H1 (cell line): ENCODE data around the gene FRMPD1. TPM values are rescaled to one million over a fixed set of nuclear protein-coding genes. Genes with fewer than 3 reads are reported as not detected.

Source experiments
- CTCF ChIA-PET: fragments of 300-600 bp; sonication (Branson Sonifier 250); formaldehyde crosslinking; loops from one replicate; lab custom pipeline; 2021; ENCODE audit not compliant: partially characterized antibody; lab: Charles Lee
- POLR2A ChIA-PET: fragments of 300-600 bp; sonication (Branson Sonifier 250); formaldehyde crosslinking; loops from one replicate; lab custom pipeline; 2021; ENCODE audit warnings: inconsistent platforms; ENCODE audit not compliant: partially characterized antibody; lab: Charles Lee
- DNase-seq, 2 experiments: peaks; one replicate each; pipeline versions ENCODE4 v3.0.0 to v3.0.0-alpha.2; 2010 to 2022; ENCODE audit warnings: low spot score in 2 of 2, low read depth in 1 of 2, mixed read lengths in 1 of 2
- FAIRE-seq: peaks from 2 replicates; lab custom pipeline; 2011; peaks lifted over from hg19 to GRCh38; lab: Jason Lieb, UNC
- H2AFZ ChIP-seq: 2 replicates; pipeline ENCODE4 v1.8.1; 2012; ENCODE audit warnings: low read length, inconsistent platforms
- H2AK5ac ChIP-seq: 2 replicates; pipeline ENCODE4 v1.6.1; 2013; ENCODE audit warnings: low read depth, low read length
- H2BK120ac ChIP-seq: replicated peaks from 2 replicates; pipeline ENCODE3; 2013; ENCODE audit warnings: low read depth, low read length, inconsistent platforms
- H2BK12ac ChIP-seq: 2 replicates; pipeline ENCODE4 v1.6.1; 2013; ENCODE audit warnings: low read depth, low read length
- H2BK15ac ChIP-seq: 2 replicates; pipeline ENCODE4 v1.6.1; 2013; ENCODE audit warnings: low read length
- H2BK20ac ChIP-seq: 2 replicates; pipeline ENCODE4 v1.6.1; 2013; ENCODE audit warnings: low read length
- H2BK5ac ChIP-seq: 2 replicates; pipeline ENCODE4 v1.6.1; 2013; ENCODE audit warnings: low read depth, low read length
- H3K14ac ChIP-seq: 2 replicates; pipeline ENCODE4 v1.6.1; 2013; ENCODE audit warnings: inconsistent platforms; ENCODE audit not compliant: insufficient read length
- H3K18ac ChIP-seq: 2 replicates; pipeline ENCODE4 v1.6.1; 2013; ENCODE audit warnings: low read length; ENCODE audit errors: extremely low read depth
- H3K23ac ChIP-seq: 2 replicates; pipeline ENCODE4 v1.6.1; 2013; ENCODE audit warnings: inconsistent platforms; ENCODE audit not compliant: insufficient read length
- H3K23me2 ChIP-seq: 2 replicates; pipeline ENCODE4 v1.6.1; 2013; ENCODE audit warnings: low read depth, low read length
- H3K27ac ChIP-seq: 2 replicates; pipeline ENCODE4 v1.6.1; 2011; ENCODE audit warnings: low read depth, low read length, inconsistent platforms
- H3K27me3 ChIP-seq, 4 experiments: replicated peaks in 1 of 4; 1 replicate in 1 of 4; 2 replicates in 3 of 4; pipeline versions ENCODE4 v1.6.1 to v1.8.1; 2011 to 2013; ENCODE audit warnings: low read length in 3 of 4, mild to moderate bottlenecking in 3 of 4, inconsistent platforms in 2 of 4, mixed read lengths in 2 of 4, moderate library complexity in 1 of 4; ENCODE audit not compliant: control insufficient read depth in 3 of 4, insufficient read depth in 3 of 4; ENCODE audit errors: extremely low read depth in 1 of 4
- H3K36me3 ChIP-seq, 4 experiments: 2 replicates each; pipeline versions ENCODE4 v1.6.1 to v1.8.1; 2011 to 2013; ENCODE audit warnings: mild to moderate bottlenecking in 4 of 4, low read length in 3 of 4, moderate library complexity in 2 of 4, control low read depth in 1 of 4, inconsistent platforms in 1 of 4; ENCODE audit not compliant: insufficient read depth in 4 of 4, control insufficient read depth in 2 of 4
- H3K4ac ChIP-seq: replicated peaks from 2 replicates; pipeline ENCODE3; 2013; ENCODE audit warnings: low read length, low read depth, mixed read lengths, inconsistent platforms; ENCODE audit not compliant: insufficient read length
- H3K4me1 ChIP-seq, 4 experiments: replicated peaks in 1 of 4; 1 replicate in 1 of 4; 2 replicates in 3 of 4; pipeline versions ENCODE4 v1.6.1 to v1.8.1; 2011 to 2013; ENCODE audit warnings: low read length in 3 of 4, inconsistent platforms in 2 of 4, mixed read lengths in 1 of 4; ENCODE audit not compliant: insufficient read depth in 4 of 4, control insufficient read depth in 3 of 4
- H3K4me2 ChIP-seq, 2 experiments: 2 replicates each; pipeline versions ENCODE4 v1.6.1 to v1.8.1; 2011 to 2013; ENCODE audit warnings: low read depth in 2 of 2, low read length in 2 of 2, control low read depth in 1 of 2, inconsistent platforms in 1 of 2, mild to moderate bottlenecking in 1 of 2; ENCODE audit not compliant: insufficient read depth in 1 of 2
- H3K4me3 ChIP-seq, 4 experiments: fragments of 200-600, 300-600 bp in 1 of 4; sonication (generic), shearing (Covaris generic), sonication (Bioruptor Twin) in 1 of 4; 2 replicates each; pipeline versions ENCODE4 v1.5.1 to v1.8.1; 2011 to 2016; ENCODE audit warnings: low read length in 4 of 4, low read depth in 3 of 4, control low read depth in 2 of 4, inconsistent platforms in 2 of 4, mild to moderate bottlenecking in 2 of 4, mixed read lengths in 1 of 4, moderate library complexity in 1 of 4; ENCODE audit not compliant: insufficient read depth in 2 of 4; ENCODE audit errors: extremely low read depth in 1 of 4
- H3K56ac ChIP-seq: replicated peaks from 2 replicates; pipeline ENCODE3; 2013; ENCODE audit warnings: low read depth, mild to moderate bottlenecking, mixed read lengths, low read length, inconsistent platforms; ENCODE audit not compliant: insufficient read length
- H3K79me1 ChIP-seq: 2 replicates; pipeline ENCODE4 v1.6.1; 2013; ENCODE audit warnings: low read depth, low read length, control low read depth
- H3K79me2 ChIP-seq, 2 experiments: 2 replicates each; pipeline versions ENCODE4 v1.6.1 to v1.8.1; 2012 to 2013; ENCODE audit warnings: low read length in 2 of 2, mild to moderate bottlenecking in 2 of 2, inconsistent platforms in 1 of 2; ENCODE audit not compliant: insufficient read depth in 2 of 2, control insufficient read depth in 1 of 2
- H3K9ac ChIP-seq, 4 experiments: replicated peaks in 1 of 4; 1 replicate in 1 of 4; 2 replicates in 3 of 4; pipeline versions ENCODE4 v1.6.1 to v1.8.1; 2011 to 2013; ENCODE audit warnings: low read depth in 3 of 4, low read length in 3 of 4, control low read depth in 2 of 4, mild to moderate bottlenecking in 2 of 4, moderate library complexity in 2 of 4, inconsistent platforms in 1 of 4; ENCODE audit errors: extremely low read depth in 1 of 4
- H3K9me3 ChIP-seq, 2 experiments: 2 replicates each; pipeline versions ENCODE4 v1.6.1 to v1.8.1; 2012 to 2013; ENCODE audit warnings: mild to moderate bottlenecking in 2 of 2, moderate library complexity in 2 of 2, control low read depth in 1 of 2, inconsistent platforms in 1 of 2, low read depth in 1 of 2, low read length in 1 of 2, mixed read lengths in 1 of 2; ENCODE audit not compliant: insufficient read depth in 2 of 2
- H4K20me1 ChIP-seq, 2 experiments: replicated peaks in 1 of 2; 2 replicates each; pipeline versions ENCODE3 to v1.8.1; 2011 to 2013; ENCODE audit warnings: inconsistent platforms in 2 of 2, low read length in 2 of 2, mild to moderate bottlenecking in 1 of 2; ENCODE audit not compliant: insufficient read depth in 2 of 2, control insufficient read depth in 1 of 2
- H4K5ac ChIP-seq: 2 replicates; pipeline ENCODE4 v1.6.1; 2013; ENCODE audit warnings: low read length, low read depth, mixed read lengths, inconsistent platforms; ENCODE audit not compliant: insufficient read length
- H4K8ac ChIP-seq: 2 replicates; pipeline ENCODE4 v1.8.0; 2013; ENCODE audit warnings: mild to moderate bottlenecking, moderate library complexity, low read length, inconsistent platforms; ENCODE audit not compliant: insufficient read depth; ENCODE audit errors: extremely low read depth
- H4K91ac ChIP-seq: replicated peaks from 2 replicates; pipeline ENCODE3; 2013; ENCODE audit warnings: low read length, mixed read lengths, inconsistent platforms; ENCODE audit not compliant: insufficient read length
- KDM1A ChIP-seq: fragments of 200-600, 300-600 bp; sonication (generic); IDR thresholded peaks from 2 replicates; pipeline ENCODE4 v1.7.1; 2016; ENCODE audit warnings: mild to moderate bottlenecking, low read length, borderline replicate concordance
- RAD21 ChIP-seq, 2 experiments: IDR thresholded peaks in 1 of 2; conservative IDR thresholded peaks in 1 of 2; 2 replicates each; pipeline ENCODE4 v1.6.1; 2011; ENCODE audit warnings: low read depth in 2 of 2, low read length in 2 of 2, improper control_type of control experiment in 1 of 2, inconsistent platforms in 1 of 2, mild to moderate bottlenecking in 1 of 2, moderate library complexity in 1 of 2
- RBBP5 ChIP-seq: IDR thresholded peaks from 2 replicates; pipeline ENCODE4 v1.7.1; 2012; ENCODE audit warnings: low read depth, mild to moderate bottlenecking, inconsistent platforms, low read length, moderate library complexity, borderline replicate concordance
- TAF7 ChIP-seq: optimal IDR thresholded peaks from 2 replicates; pipeline ENCODE3; 2011; ENCODE audit warnings: low read depth, mild to moderate bottlenecking, inconsistent platforms, low read length, moderate library complexity, borderline replicate concordance
- WGBS, 2 experiments: shearing (Covaris generic) in 1 of 2; methylation state at CpG; one replicate each; pipeline versions ENCODE4 v1.1.6 to v1.1.7; 2013 to 2015; ENCODE audit warnings: low lambda C conversion rate in 2 of 2, mixed read lengths in 2 of 2, inconsistent platforms in 1 of 2, low coverage in 1 of 2, missing lambda C conversion rate in 1 of 2; ENCODE audit not compliant: insufficient replicate concordance in 2 of 2, insufficient coverage in 1 of 2, insufficient read length in 1 of 2; ENCODE audit errors: extremely low coverage in 1 of 2, missing lambda C conversion rate in 1 of 2; 5-methylcytosine and 5-hydroxymethylcytosine counted together
- polyA plus RNA-seq, 7 experiments: library from polyadenylated mRNA; depleted of rRNA in 3 of 7; stranded (reverse) in 5 of 7; unstranded in 2 of 7; fragments of >200 nt in 5 of 7; fragments of 200-250 nt in 2 of 7; gene quantifications; 1 replicate in 5 of 7; 2 replicates in 1 of 7; 4 replicates in 1 of 7; pipeline versions ENCODE4 v1.2.1 to v1.2.3, GENCODE V29; 2011 to 2013; ENCODE audit warnings: missing spikeins in 2 of 7, mixed read lengths in 2 of 7
- total RNA-seq: library from RNA; stranded (reverse); fragmentation: NEBNext Ultra II Directional; extraction: Animal tissue kit (Norgen Biotek cat#: 25700); gene quantifications from 2 replicates; pipeline ENCODE4 v1.2.1, GENCODE V29; 2021

FRMPD1 gene
- total and polyA plus RNA-seq, 2 of the 8 experiments (the other 6 are each of a cell fraction or from before 2014, with no cell fraction given), result 0.27 to 0.32 TPM

DNA sequence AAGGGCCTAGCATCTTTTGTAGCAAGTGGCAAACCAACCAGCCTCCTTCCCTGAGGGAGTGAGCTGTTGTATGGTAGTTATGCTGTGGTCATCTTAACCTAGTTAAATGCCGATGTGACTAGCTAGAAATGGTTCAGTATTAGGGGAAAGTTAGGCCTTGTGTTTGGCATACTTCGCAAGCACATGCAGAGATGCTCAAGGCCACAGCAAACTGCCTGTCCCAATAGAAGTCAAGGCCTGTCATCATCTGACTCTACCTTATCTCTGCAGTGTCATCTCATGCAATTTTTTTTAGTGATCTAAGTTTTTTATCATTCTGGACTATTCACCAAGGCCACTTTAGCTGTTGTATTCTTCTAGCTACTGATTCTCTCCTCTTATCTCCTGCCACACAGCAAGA is 139.3 kb downstream of the FRMPD1 start:
- WGBS, 2 experiments, result 88% methylated on average over 2 of the region's 2 CpGs; no CpG with 5 or more reads in 1 of the 2 experiments
- ChIA-PET CTCF (interaction anchor here (1.2 to 1.3 kb wide), 2 partner anchors 35 to 42 kb away, joined by 3 to 4 read pairs; no protein-coding TSS in a partner anchor), POLR2A (interaction anchor here (0.9 to 1.5 kb wide), 2 partner anchors 11 to 13 kb away, joined by 4 read pairs; partner anchors contain the start of gene DCAF10)
- Histone ChIP-seq H4K8ac (no peak overlapping the region), H2AK5ac (no peak overlapping the region), H3K56ac (no peak overlapping the region), H4K20me1 (no peaks in the 10 kb centered on the region), H3K4me1 (no peaks in the 10 kb centered on the region), H3K36me3 (no peaks in the 10 kb centered on the region), H3K14ac (no peak overlapping the region), H3K18ac (no peak overlapping the region), H2BK120ac (no peak overlapping the region), H3K4me2 (no peak overlapping the region), H3K23me2 (peaks cover 1% of the 10 kb centered on the region), H3K9me3 (no peaks in the 10 kb centered on the region), H3K4ac (no peak overlapping the region), H3K9ac (no peak overlapping the region), H2BK12ac (no peak overlapping the region), H3K27ac (no peak overlapping the region), H2BK5ac (no peak overlapping the region), H2AFZ (no peak overlapping the region), H4K5ac (no peak overlapping the region), H3K79me2 (no peaks in the 10 kb centered on the region), H4K91ac (no peak overlapping the region), H2BK20ac (no peak overlapping the region), H3K4me3 (no peak overlapping the region), H3K23ac (no peak overlapping the region), H2BK15ac (no peak overlapping the region), H3K79me1 (no peaks in the 10 kb centered on the region), H3K27me3 (peaks cover 0 to 3% (median 2%) of the 10 kb centered on the region in 4 experiments; a peak in 3 of 7 replicates)
- DNase-seq (no peak), FAIRE-seq (no peak)
- TF ChIP-seq TAF7 (no peak), RBBP5 (no peak), KDM1A (no peak), RAD21 (IDR thresholded peaks at IDR 0.05 in 1 of 2, conservative IDR thresholded peaks at IDR 0.05 in 1 of 2; ENCODE audit: low read depth in 2 of 2, low read length in 2 of 2) (no peak)
